GM12873 (cell line): Measurements from ENCODE around the gene SIRT2.
A peak's percentile ranks its signal among the peaks of the same experiment; 100 is the strongest.

Experiments
- CTCF ChIP-seq: IDR thresholded peaks from 2 replicates; pipeline ENCODE4 v1.5.1; 2012; ENCODE audit warnings: low read depth, mild to moderate bottlenecking, moderate library complexity, low read length, control low read depth; ENCODE audit not compliant: insufficient read depth; ENCODE audit errors: missing control alignments

Gene SIRT2

DNA sequence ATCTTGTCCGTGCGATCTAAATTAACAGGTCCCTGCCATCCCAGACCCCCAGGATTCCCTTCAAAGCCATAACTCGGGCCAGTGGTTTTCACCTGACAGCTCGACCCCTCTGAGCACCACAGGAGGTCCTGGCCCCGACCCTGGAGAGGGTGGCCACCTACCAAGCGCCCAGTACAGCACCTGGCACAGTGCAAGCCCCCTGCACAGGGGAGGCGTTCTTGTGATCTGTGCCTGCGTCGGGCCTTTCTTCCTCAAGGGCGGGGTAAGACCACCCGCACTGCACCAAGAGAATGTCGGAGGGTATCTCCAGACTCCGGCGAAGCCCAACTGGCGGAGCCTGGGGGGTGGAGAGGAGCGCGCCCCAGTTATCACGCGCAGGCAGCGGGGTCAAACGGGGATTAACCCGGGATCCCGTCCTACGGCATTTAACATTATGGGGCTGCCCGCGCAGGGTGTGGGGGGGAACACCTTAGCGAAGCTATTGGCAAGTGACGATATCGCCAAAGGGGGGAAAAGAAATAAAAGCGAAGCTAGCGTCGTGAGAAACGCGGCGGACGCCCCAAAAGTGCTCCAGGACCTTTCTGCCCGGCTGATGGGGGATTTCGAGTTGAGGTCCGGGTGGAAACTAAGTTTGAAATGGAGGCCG is 48.3 kb downstream of the SIRT2 start:
- TF ChIP-seq CTCF = no peak

- no peak for TF ChIP-seq CTCF
Measured at GRCh38 chr19:38850436-38850975, 48.9 kb downstream of the SIRT2 start.

- peak; percentile 42 for TF ChIP-seq CTCF
Measured at GRCh38 chr19:38849860-38850435, 49.5 kb downstream of the SIRT2 start, which contains the start of gene HNRNPL. HNRNPL (minus strand) TSS chr19:38849986; CDS start chr19:38849966, 20 bp downstream.

GRCh38 chr19:38849147-38849859 is 50.1 kb downstream of the SIRT2 start:
- TF ChIP-seq CTCF = no peak

DNA sequence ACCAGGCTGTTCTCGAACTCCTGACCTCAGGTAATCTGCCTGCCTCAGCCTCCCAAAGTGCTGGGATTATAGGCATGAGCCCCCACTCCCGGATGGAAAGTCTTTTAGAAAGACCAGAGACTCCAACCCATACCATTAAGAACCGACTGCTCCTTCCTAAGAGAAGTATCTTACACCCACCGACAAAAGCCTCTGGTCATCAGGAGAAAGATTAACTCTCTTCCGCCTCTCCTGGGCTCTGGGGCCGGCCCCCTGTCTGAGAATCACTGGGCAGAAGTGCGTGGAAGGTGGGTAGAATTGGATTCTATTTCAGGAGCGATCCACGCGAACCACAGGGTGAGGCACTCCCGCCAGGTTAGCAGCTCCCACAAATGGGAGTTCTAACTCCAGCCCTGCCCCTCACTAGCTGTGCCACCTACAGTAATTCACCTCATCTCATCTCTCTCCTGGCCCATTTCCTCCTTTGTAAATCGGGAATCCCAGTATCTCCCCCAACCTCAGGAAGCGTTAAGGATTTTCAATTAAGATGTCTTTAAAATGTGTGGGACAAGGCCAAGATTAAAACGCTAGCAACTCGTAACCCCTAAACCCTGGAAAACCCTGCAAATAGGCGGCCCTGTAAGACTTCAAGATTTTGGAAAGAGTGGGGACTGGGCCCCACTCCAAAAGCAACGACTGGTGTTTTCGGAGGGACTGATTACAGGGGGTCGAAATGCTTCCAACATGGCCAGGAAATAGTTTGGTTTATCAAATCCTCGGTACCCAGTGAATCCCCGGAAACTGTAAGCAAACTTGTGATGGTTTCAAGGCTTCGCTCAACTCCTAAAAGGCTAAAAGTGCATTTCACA is 50.9 kb downstream of the SIRT2 start:
- TF ChIP-seq CTCF = no peak

DNA sequence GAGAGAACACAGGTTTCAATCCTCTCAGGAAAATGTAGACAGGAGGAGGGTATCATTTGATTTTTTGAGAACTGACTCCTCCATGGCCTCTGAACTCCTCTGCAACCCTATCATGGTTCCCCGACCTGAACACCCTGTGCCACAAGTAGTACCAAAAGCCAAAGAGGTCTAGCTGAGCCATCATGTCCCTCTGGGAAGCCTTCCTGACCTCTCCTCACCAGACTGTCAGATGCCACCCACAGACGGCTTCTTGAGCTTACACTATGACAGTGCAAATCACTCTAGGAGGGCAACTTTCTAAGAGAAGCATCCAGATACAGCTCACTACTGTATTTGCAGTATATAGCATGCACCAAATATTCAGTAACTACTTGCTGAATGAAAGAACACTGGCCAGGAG is 53.3 kb downstream of the SIRT2 start:
- no peak for TF ChIP-seq CTCF
